PC-9 (cell line): ENCODE results near the gene DUS3L. TPM values are rescaled to one million over a fixed set of nuclear protein-coding genes. Genes with fewer than 3 reads are reported as not detected.
A peak's percentile ranks its signal among the peaks of the same experiment; 100 is the strongest.

Source experiments
- BruUV-seq: library from RNA; stranded (reverse); fragments of 400-500 nt; replicated peaks from 2 replicates; lab custom pipeline; 2021; lab: Mats Ljungman, UMichigan
- CTCF ChIA-PET: fragments of 300-600 bp; sonication (Branson Sonifier 250); formaldehyde crosslinking; loops from one replicate; lab custom pipeline; 2022; ENCODE audit warnings: antibody characterized with exemption; lab: Charles Lee
- POLR2A ChIA-PET: fragments of 300-600 bp; sonication (Branson Sonifier 250); formaldehyde crosslinking; loops from one replicate; lab custom pipeline; 2022; ENCODE audit warnings: antibody characterized with exemption; ENCODE audit not compliant: unreplicated experiment; lab: Charles Lee
- DNase-seq, 2 experiments: peaks; one replicate each; pipeline versions ENCODE4 v3.0.0 to v3.0.0-alpha.2; 2015 to 2022; ENCODE audit warnings: mixed read lengths in 1 of 2
- H2AFZ ChIP-seq: fragments of 200-600 bp; sonication (generic); 2 replicates; pipeline ENCODE4 v1.8.1; 2017; ENCODE audit warnings: antibody characterized with exemption
- H3F3A ChIP-seq: fragments of 200-600 bp; sonication (generic); 2 replicates; pipeline ENCODE4 v1.8.1; 2017; ENCODE audit warnings: antibody characterized with exemption, mild to moderate bottlenecking, low read depth; ENCODE audit not compliant: insufficient read depth
- H3K27ac ChIP-seq: fragments of 200-600 bp; sonication (generic); 2 replicates; pipeline ENCODE4 v1.6.1; 2016; ENCODE audit warnings: mixed run types
- H3K27me3 ChIP-seq: fragments of 200-600 bp; sonication (generic); 2 replicates; pipeline ENCODE4 v1.6.1; 2016; ENCODE audit warnings: low read depth, mixed run types; ENCODE audit not compliant: insufficient read depth
- H3K36me3 ChIP-seq: fragments of 200-600 bp; sonication (generic); 2 replicates; pipeline ENCODE4 v1.6.1; 2016; ENCODE audit warnings: low read depth, mixed run types
- H3K4me1 ChIP-seq: fragments of 200-600 bp; sonication (generic); replicated peaks from 2 replicates; pipeline ENCODE4 v1.6.1; 2016; ENCODE audit warnings: mixed run types; ENCODE audit not compliant: insufficient read depth
- H3K4me2 ChIP-seq: fragments of 200-600 bp; sonication (generic); 2 replicates; pipeline ENCODE4 v1.6.1; 2017; ENCODE audit warnings: mixed run types
- H3K4me3 ChIP-seq: fragments of 200-600 bp; sonication (generic); 2 replicates; pipeline ENCODE4 v1.6.1; 2016; ENCODE audit warnings: mixed run types
- H3K79me2 ChIP-seq: fragments of 200-600 bp; sonication (generic); 2 replicates; pipeline ENCODE4 v1.6.1; 2017; ENCODE audit warnings: low read depth, mixed run types
- H3K9me2 ChIP-seq: fragments of 200-600 bp; sonication (generic); 2 replicates; pipeline ENCODE4 v1.8.1; 2017; ENCODE audit warnings: mild to moderate bottlenecking; ENCODE audit not compliant: insufficient read depth
- H3K9me3 ChIP-seq: fragments of 200-600 bp; sonication (generic); 2 replicates; pipeline ENCODE4 v1.8.1; 2016; ENCODE audit warnings: low read depth; ENCODE audit not compliant: insufficient read depth
- H4K20me1 ChIP-seq: fragments of 200-600 bp; sonication (generic); 2 replicates; pipeline ENCODE4 v1.8.1; 2017; ENCODE audit not compliant: insufficient read depth
- EZH2 ChIP-seq: fragments of 200-600 bp; sonication (generic); IDR thresholded peaks from 2 replicates; pipeline ENCODE4 v1.8.0; 2017; ENCODE audit warnings: antibody characterized with exemption, low read depth
- intact Hi-C: fragments of 100-400 bp; cut with micrococcal nuclease; formaldehyde crosslinking; loops from one replicate; pipeline ENCODE4 v1.10.0; 2022; ENCODE audit not compliant: unreplicated experiment
- total RNA-seq: library from RNA; stranded (reverse); gene quantifications from 2 replicates; pipeline ENCODE4 v1.2.3, GENCODE V29; 2021
- TF ChIP-seq, protein P1 (sequence below): fragments of 200-600 bp; sonication (generic); conservative IDR thresholded peaks from 2 replicates; pipeline ENCODE4 v1.6.1; 2017; ENCODE audit warnings: mixed run types, antibody characterized with exemption, mild to moderate bottlenecking, moderate library complexity

DUS3L gene
- total RNA-seq, 1 experiment from 2014 or later, result 27.1 TPM

DNA sequence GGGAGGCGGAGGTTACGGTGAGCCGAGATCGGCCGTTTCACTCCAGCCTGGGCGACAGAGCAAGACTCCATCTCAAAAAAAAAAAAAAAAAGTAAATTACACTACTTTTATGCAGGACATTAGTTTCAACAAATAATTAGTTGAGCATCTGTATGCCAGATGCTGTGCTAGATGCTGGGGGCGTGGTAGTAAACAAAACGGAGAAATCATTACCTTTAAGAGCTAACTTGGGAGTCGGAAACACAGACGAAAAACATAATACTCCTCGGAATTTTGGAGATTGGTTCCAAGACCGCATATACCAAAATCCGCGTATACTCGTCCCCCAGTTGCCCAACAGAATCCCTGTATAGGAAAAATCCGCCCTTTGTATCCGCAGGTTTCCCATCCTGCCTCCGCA, 1.3 kb upstream of the DUS3L start:
- no peak overlapping the region for H3K4me2 ChIP-seq
- BruUV-seq, result no TSS peak
- peaks cover 10% of the 10 kb centered on the region for H3K79me2 ChIP-seq
- H3K9me2 ChIP-seq, result no peaks in the 10 kb centered on the region
- no peaks in the 10 kb centered on the region for H3K9me3 ChIP-seq
- H3K4me3 ChIP-seq, result no peak overlapping the region
- POLR2A ChIA-PET, result interaction anchor here (0.7 kb wide), 1 partner anchor 32 kb away, joined by 24 read pairs; no protein-coding TSS in a partner anchor
- no peak for DNase-seq
- H3K4me1 ChIP-seq, result no peaks in the 10 kb centered on the region
- CTCF ChIA-PET, result no interaction called here
- no peaks in the 10 kb centered on the region for H3K27me3 ChIP-seq
- no peak overlapping the region for H2AFZ ChIP-seq
- intact Hi-C loops, result no loop called here
- no peaks in the 10 kb centered on the region for H3K36me3 ChIP-seq
- H3K27ac ChIP-seq, result no peak overlapping the region
- peaks cover 5% of the 10 kb centered on the region; the same call in 1 of the 2 replicates for H3F3A ChIP-seq
- TF ChIP-seq EZH2, result no peak
- TF ChIP-seq, protein P1, sequence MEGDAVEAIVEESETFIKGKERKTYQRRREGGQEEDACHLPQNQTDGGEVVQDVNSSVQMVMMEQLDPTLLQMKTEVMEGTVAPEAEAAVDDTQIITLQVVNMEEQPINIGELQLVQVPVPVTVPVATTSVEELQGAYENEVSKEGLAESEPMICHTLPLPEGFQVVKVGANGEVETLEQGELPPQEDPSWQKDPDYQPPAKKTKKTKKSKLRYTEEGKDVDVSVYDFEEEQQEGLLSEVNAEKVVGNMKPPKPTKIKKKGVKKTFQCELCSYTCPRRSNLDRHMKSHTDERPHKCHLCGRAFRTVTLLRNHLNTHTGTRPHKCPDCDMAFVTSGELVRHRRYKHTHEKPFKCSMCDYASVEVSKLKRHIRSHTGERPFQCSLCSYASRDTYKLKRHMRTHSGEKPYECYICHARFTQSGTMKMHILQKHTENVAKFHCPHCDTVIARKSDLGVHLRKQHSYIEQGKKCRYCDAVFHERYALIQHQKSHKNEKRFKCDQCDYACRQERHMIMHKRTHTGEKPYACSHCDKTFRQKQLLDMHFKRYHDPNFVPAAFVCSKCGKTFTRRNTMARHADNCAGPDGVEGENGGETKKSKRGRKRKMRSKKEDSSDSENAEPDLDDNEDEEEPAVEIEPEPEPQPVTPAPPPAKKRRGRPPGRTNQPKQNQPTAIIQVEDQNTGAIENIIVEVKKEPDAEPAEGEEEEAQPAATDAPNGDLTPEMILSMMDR, result no peak
- H4K20me1 ChIP-seq, result 0 out of 2 replicates have a peak, but pooled peaks cover 6% of the 10 kb centered on the region

DNA sequence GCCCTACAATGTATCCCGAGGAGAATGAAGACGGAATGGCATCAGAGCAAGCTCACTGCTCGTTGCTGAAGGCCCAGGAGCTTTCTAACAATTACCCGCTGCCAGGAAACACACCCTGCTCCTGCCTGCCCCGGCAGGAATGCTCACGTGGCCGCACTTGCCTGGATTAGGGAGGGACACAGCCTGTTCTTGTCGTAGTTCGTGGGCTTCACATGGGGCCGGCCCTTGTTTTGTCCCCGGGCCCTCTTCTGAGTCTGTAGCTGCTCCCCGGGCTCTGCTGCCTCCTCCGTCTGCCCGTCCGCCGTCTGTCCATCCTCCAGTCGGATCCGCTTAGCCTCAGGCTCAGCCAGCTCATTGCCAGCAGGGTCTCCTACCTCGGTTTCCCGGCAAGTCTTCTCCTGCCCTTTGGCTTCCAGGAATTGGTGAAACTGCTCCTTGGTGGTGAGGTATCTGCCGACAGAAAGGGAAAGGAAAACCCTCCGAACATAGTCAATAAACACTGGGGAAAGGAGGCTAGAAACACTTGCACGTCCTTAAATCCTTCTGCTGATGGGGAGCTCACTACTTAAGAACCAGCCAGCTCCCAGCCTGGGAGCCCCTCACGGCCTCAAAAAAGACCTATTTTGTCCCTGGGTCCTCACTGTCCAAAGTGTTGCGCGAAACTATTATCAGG, 941 bp downstream of the DUS3L start:
- POLR2A ChIA-PET, result interaction anchor here (0.6 kb wide), 1 partner anchor 14 kb away, joined by 3 read pairs; no protein-coding TSS in a partner anchor

DNA sequence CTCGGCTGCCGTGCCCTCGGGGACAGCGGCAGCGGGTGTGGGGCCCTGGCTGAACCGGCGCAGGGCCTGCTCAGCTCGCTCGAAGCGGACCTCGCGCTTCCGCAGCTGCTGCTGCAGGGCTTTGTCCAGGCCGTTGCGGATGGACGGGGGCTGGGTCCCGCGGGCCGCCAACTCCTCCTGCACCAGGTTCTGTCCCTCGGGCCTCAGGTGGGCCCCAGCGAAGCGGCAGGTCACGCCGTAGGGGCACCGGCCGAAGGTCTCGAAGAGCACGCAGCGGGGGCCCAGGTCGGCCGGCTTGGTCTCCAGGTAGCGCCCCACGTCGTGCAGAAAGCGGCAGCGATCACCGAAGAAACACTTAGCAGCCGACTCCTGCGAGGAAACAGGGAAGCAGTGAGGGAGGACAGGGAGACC, 1.6 kb downstream of the DUS3L start:
- H2AFZ ChIP-seq, result no peak overlapping the region
- POLR2A ChIA-PET, result no interaction called here
- TF ChIP-seq, protein P1, result no peak
- no peak for TF ChIP-seq EZH2
- no peak overlapping the region for H3K4me3 ChIP-seq
- no peaks in the 10 kb centered on the region for H3K27me3 ChIP-seq
- DNase-seq, result no peak
- H3K79me2 ChIP-seq, result peaks cover 10% of the 10 kb centered on the region
- H3K9me3 ChIP-seq, result no peaks in the 10 kb centered on the region
- CTCF ChIA-PET, result interaction anchor here (2.4 kb wide), 1 partner anchor 15 kb away, joined by 5 read pairs; no protein-coding TSS in a partner anchor
- no peaks in the 10 kb centered on the region for H3K36me3 ChIP-seq
- BruUV-seq, result no TSS peak
- H3K9me2 ChIP-seq, result no peaks in the 10 kb centered on the region
- 0 out of 2 replicates have a peak, but pooled peaks cover 6% of the 10 kb centered on the region for H4K20me1 ChIP-seq
- no peak overlapping the region for H3K27ac ChIP-seq
- intact Hi-C loops, result no loop called here
- H3K4me1 ChIP-seq, result no peaks in the 10 kb centered on the region
- H3F3A ChIP-seq, result peaks cover 5% of the 10 kb centered on the region; the same call in 1 of the 2 replicates
- peak overlapping the region; percentile 77; the same call in 1 of the 2 replicates for H3K4me2 ChIP-seq

More for the DNA sequence above, 941 bp downstream of the DUS3L start:
- TF ChIP-seq EZH2, result no peak
- TF ChIP-seq, protein P1, result no peak
- no TSS peak for BruUV-seq
- H3F3A ChIP-seq, result peaks cover 5% of the 10 kb centered on the region; the same call in 1 of the 2 replicates
- no peaks in the 10 kb centered on the region for H3K27me3 ChIP-seq
- H3K4me2 ChIP-seq, result peak overlapping the region; percentile 77
- CTCF ChIA-PET, result interaction anchor here (2.4 kb wide), 1 partner anchor 14 kb away, joined by 5 read pairs; no protein-coding TSS in a partner anchor
- 0 out of 2 replicates have a peak, but pooled peaks cover 6% of the 10 kb centered on the region for H4K20me1 ChIP-seq
- no peaks in the 10 kb centered on the region for H3K9me3 ChIP-seq
- DNase-seq, result no peak
- peaks cover 10% of the 10 kb centered on the region for H3K79me2 ChIP-seq
- H3K27ac ChIP-seq, result no peak overlapping the region
- no peaks in the 10 kb centered on the region for H3K36me3 ChIP-seq
- H3K9me2 ChIP-seq, result no peaks in the 10 kb centered on the region
- H3K4me1 ChIP-seq, result no peaks in the 10 kb centered on the region
- peak overlapping the region; percentile 86 for H3K4me3 ChIP-seq
- H2AFZ ChIP-seq, result no peak overlapping the region
- intact Hi-C loops, result loop anchor here (2.0 kb wide), 1 partner anchor 109 kb away; the partner anchor contains the start of genes HSD11B1L and MICOS13
